NCI-H69 (cell line): Measurements from ENCODE around the gene HRH1.
"Not testable (repeated sequence)": the region's sequence is repeated elsewhere in the genome, so short reads cannot be mapped to it uniquely, and the experiment has no call there.

Source experiments
- DNase-seq: peaks from one replicate; lab custom pipeline; 2025; lab: John Stamatoyannopoulos, UW

Gene HRH1

DNA sequence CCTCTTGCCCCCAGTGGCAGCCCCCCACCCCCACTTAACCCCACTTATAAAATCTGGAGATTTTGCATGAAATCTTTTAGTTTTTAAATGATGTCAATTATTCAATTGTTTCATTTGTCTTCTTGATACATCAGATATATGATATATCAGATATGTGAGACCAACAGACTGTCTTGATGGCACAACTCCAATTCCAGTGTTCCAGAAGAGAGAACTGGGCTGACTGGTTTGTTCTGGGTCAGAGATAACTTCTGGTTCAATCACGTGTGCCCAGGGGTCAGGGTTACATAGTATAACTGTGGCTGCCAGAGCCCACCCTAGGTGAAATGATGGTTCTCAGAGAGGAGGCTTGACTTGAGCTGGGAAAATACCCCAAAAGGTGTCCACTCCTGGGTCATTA is 85.5 kb downstream of the HRH1 start:
- DNase-seq = no peak

- DNase-seq = no peak
Observed at GRCh38 chr3:11240496-11240895, 86.2 kb downstream of the HRH1 start.

DNA sequence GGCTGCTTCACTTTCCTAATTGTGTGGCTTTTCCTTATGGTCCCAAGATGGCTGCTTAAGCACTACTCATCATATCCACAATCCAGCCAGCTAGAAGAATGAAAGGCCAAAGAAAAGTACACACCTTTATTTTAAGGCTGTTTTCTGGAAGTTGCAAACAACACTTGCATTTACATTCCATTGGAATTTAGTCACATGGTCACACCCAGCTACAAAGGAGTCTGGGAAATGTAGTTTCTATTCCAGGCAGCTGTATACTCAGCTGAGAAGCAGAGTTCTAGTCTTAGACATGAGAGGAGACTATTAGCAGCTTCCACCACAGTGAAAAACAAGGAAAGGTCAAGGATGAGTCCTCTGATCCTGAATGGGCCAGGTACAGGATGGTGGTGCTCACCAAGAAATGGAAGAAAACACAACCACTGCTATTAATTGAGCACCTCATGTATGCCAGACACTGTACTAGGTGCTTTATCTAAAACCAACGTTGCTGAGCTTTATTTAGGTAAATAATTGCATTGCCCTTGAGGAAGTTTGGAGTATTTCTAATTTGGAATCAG is 89.9 kb downstream of the HRH1 start:
- no peak for DNase-seq

- no peak for DNase-seq
Observed at GRCh38 chr3:11245276-11245675, 91.0 kb downstream of the HRH1 start.

GRCh38 chr3:11245827-11246662 is 91.8 kb downstream of the HRH1 start:
- DNase-seq = no peak

DNA sequence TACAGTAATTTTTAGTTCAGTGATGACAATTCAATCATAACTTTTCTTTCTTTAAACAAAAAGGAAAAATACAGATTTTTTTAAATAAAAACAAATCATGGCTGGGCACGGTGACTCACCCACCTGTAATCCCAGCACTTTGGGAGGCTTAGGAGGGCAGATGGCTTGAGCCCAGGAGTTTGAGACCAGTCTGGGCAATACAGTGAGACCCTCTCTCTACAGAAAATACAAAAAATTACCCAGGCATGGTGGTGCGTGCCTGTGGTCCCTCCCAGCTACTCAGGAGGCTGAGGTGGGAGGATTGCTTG is 92.3 kb downstream of the HRH1 start:
- DNase-seq = no peak

DNA sequence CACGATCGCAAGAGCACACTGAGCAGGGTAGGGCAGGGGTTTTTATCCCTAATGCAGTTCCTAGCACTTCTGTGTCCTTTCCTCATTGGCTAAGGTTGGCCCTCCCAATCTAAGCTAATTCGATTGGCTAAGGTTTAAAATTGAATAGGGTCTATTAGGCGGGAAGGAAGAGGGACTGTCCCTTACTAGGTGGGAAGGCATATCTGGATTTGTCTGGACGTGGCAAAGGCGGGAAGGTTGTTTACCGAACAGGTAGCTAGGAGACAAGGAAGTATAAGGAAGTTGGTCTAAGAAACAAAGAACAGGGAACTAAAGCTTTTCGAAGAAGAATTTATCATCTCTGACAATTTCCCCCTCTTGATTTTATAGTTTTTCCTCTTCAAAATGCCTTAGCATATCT is 93.1 kb downstream of the HRH1 start:
- DNase-seq = no peak

GRCh38 chr3:11248596-11248995 is 94.3 kb downstream of the HRH1 start:
- DNase-seq = no peak

- DNase-seq = peak; percentile 3
Observed at GRCh38 chr3:11250902-11251806, 96.9 kb downstream of the HRH1 start.

GRCh38 chr3:11251807-11252176 is 97.5 kb downstream of the HRH1 start:
- DNase-seq = no peak

GRCh38 chr3:11254876-11255275 is 100.6 kb downstream of the HRH1 start:
- DNase-seq = no peak

DNA sequence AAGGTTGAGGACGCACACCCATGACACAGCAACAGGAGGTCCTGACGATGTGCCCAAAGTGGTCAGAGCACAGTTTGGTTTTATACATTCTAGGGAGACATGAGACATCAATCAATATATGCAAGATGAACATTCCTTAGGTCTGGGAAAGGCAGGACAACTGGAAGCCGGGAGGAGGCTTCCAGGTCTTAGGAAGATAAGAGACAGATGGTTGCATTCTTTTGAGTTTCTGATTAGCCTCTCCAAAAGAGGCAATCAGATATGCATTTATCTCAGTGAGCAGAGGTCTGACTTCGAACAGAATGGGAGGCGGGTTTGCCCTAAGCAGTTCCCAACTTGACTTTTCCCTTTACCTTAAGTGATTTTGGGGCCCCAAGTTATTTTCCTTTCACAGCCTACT is 101.2 kb downstream of the HRH1 start:
- not testable (repeated sequence) for DNase-seq

- DNase-seq = no peak
Observed at GRCh38 chr3:11258958-11259357, 104.7 kb downstream of the HRH1 start.

DNA sequence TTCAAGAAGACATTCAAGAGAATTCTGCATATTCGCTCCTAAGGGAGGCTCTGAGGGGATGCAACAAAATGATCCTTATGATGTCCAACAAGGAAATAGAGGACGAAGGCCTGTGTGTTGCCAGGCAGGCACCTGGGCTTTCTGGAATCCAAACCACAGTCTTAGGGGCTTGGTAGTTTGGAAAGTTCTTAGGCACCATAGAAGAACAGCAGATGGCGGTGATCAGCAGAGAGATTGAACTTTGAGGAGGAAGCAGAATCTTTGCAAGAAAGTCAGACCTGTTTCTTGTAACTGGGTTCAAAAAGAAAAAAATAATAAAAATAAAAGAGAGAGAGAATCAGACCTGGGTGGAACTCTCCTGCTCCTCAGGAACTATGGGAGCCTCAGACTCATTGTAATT is 106.2 kb downstream of the HRH1 start:
- no peak for DNase-seq

DNA sequence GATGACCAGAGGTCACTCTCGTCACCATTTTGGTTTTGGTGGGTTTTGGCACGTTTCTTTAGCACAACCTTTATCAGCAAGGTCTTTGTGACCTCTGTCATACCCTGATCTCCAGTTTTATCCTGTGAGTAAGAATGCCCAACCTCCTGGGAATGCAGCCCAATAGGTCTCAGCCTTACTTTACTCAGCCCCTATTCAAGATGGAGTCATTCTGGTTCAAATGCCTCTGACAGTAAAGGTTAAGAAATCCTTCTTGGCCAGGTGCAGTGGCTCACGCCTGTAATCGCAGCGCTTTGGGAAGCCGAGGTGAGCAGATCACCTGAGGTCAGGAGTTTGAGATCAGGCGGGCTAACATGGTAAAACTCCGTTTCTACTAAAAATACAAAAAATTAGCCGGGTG is 114.7 kb downstream of the HRH1 start:
- DNase-seq = no peak

GRCh38 chr3:11271986-11272904 is 118.0 kb downstream of the HRH1 start, which contains the start of gene ATG7:
ATG7 (plus strand) TSS chr3:11272397; CDS start chr3:11298696, 26,299 bp downstream.
- peak; percentile 94 for DNase-seq

DNA sequence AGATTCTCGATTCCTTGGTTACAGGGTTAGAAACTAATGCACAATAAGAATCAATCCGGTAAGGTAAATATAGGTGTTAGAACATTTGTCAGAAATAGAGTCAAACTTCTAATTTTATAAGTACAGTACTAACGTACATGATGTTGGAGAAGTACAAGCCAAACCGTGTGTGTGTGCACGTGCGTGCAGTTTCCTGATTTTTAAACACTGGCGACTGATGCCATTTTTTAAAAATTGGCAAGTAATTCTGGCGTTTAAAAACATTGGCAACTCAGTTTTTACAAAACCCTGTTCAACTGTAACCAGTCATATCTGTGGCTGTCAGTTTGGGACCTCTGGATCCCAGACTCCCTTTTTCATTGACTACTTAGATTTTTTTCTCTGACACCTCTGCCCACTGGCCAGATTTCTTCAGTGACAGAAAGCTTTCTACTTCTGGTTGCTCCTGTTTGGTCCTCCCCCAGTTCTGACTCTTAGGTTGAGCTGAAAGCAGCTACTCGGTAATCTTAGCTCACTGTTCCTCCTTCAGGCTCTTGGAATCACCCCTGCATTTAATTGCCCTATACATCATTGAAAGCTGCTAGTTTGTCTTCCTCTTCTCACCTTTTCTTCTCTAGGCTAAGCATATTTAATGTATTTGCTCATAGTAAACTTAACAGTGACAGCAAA is 118.7 kb downstream of the HRH1 start:
- no peak for DNase-seq

DNA sequence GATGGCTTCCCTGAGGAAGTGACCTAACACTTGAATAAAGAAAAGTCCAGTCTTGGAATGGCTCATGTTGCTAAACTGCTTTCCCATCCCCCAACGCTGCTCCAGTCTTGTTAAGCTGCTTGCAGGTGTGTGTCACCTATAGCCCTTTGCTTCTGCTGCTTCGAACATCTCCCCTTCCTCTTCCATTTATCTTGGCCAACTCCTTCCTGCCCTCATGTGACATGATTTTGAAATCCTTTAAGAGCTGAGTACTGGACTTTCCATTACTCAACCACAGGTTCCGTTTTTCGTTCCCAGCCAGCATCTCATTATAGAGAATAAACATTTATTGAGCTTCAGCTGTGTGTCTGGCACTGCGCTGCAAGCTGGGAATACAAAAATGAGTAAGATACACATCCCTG is 119.6 kb downstream of the HRH1 start:
- no peak for DNase-seq

DNA sequence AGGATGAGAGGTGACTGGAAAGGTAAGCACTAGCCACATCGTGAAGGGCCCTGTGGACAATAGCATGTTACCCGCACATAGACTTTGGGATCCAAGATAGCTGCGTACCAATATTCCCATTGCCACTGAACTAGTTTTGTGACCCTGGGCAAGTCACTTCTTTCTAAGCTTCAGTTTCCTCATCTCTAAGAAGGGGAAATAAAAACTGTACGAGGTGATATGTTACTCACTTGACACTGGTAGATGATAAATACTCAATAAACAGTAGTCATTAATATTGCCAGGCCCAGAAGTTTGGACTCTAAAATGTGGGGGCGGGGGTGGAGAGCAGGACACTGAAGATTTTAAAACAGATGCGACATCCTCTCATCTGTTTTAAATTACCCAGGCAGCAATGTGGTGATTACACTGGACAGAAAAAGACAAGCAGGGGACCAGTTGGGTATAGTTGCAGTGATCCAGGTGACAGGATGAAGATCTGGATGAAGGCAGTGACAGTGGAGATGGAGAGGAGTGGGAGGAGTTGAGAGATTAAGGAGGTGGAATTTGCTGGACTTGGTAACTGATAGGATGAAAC is 120.4 kb downstream of the HRH1 start:
- DNase-seq = no peak

DNA sequence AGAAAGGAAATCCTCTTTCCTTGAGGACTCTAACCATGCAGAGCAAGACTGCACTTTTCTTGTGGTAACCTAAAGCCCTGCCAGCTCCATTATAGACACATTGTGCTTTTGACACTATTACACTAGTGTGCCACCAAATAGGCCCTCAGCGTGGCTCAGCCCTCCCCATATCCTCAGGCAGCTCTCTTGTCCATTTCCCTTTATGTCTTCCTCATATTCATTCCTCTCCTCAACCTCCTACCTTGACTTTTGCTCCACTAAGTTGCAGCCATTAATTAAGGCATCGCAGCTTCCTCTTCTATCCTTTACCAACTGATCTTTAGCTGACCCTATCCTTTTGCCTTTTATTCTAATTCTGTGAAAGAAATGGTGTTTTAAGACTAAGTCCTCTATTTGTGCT is 121.6 kb downstream of the HRH1 start:
- DNase-seq = no peak

- DNase-seq = no peak
Observed at GRCh38 chr3:11276901-11277300, 122.6 kb downstream of the HRH1 start.
